Endothelial cell of umbilical vein (primary cell): Measurements from ENCODE around the gene TXNDC8. TPM values are rescaled to one million over a fixed set of nuclear protein-coding genes. Genes with fewer than 3 reads are reported as not detected.

Experiments
- BruUV-seq: library from RNA; stranded (reverse); fragments of 400-500 nt; replicated peaks from 2 replicates; lab custom pipeline; 2021; lab: Mats Ljungman, UMichigan
- CTCF ChIA-PET: fragments of 300-600, 350-600 bp; sonication (Branson Sonifier 250); formaldehyde crosslinking; loops from one replicate; lab custom pipeline; 2021; ENCODE audit warnings: antibody characterized with exemption, inconsistent platforms; lab: Charles Lee
- POLR2A ChIA-PET: fragments of 300-600, 350-600 bp; sonication (Branson Sonifier 250); formaldehyde crosslinking; loops from one replicate; lab custom pipeline; 2021; ENCODE audit warnings: antibody characterized with exemption, inconsistent platforms; lab: Charles Lee
- DNase-seq: peaks from one replicate; pipeline ENCODE4 v3.0.0-alpha.2; 2011; ENCODE audit warnings: low read depth, low spot score
- FAIRE-seq: peaks from 2 replicates; lab custom pipeline; 2011; peaks lifted over from hg19 to GRCh38; lab: Jason Lieb, UNC
- H2AFZ ChIP-seq: 2 replicates; pipeline ENCODE4 v1.6.0; 2012; ENCODE audit warnings: low read depth, low read length, control low read depth, inconsistent platforms
- H3K27ac ChIP-seq: 2 replicates; pipeline ENCODE4 v1.5.1; 2011; ENCODE audit warnings: low read depth, mild to moderate bottlenecking, control low read depth, low read length, moderate library complexity; ENCODE audit not compliant: insufficient read depth
- H3K27me3 ChIP-seq, 2 experiments: 2 replicates each; pipeline versions ENCODE4 v1.6.0 to v1.6.1; 2011; ENCODE audit warnings: low read length in 2 of 2, mixed read lengths in 1 of 2; ENCODE audit not compliant: control insufficient read depth in 2 of 2, insufficient read depth in 2 of 2
- H3K36me3 ChIP-seq, 2 experiments: 2 replicates in 1 of 2; 3 replicates in 1 of 2; pipeline ENCODE4 v1.5.1; 2011; ENCODE audit warnings: low read length in 2 of 2, mild to moderate bottlenecking in 1 of 2, moderate library complexity in 1 of 2; ENCODE audit not compliant: control insufficient read depth in 2 of 2, insufficient read depth in 2 of 2; ENCODE audit errors: extremely low read depth in 1 of 2
- H3K4me1 ChIP-seq: 3 replicates; pipeline ENCODE4 v1.5.1; 2011; ENCODE audit warnings: mild to moderate bottlenecking, low read length; ENCODE audit not compliant: control insufficient read depth, insufficient read depth; ENCODE audit errors: extremely low read depth
- H3K4me2 ChIP-seq: 2 replicates; pipeline ENCODE4 v1.6.1; 2011; ENCODE audit warnings: low read length, control low read depth, mixed read lengths; ENCODE audit not compliant: insufficient read depth
- H3K4me3 ChIP-seq, 3 experiments: fragments of 200-600 bp in 1 of 3; sonication (generic), shearing (Covaris generic) in 1 of 3; replicated peaks in 1 of 3; 2 replicates each; pipeline ENCODE4 v1.5.1; 2011 to 2016; ENCODE audit warnings: control low read depth in 3 of 3, low read length in 3 of 3, mild to moderate bottlenecking in 2 of 3, inconsistent platforms in 1 of 3, low read depth in 1 of 3, moderate library complexity in 1 of 3; ENCODE audit not compliant: insufficient read depth in 1 of 3
- H3K79me2 ChIP-seq: 2 replicates; pipeline ENCODE4 v1.6.0; 2012; ENCODE audit warnings: low read length, inconsistent platforms; ENCODE audit not compliant: control insufficient read depth, insufficient read depth
- H3K9ac ChIP-seq: replicated peaks from 2 replicates; pipeline ENCODE3; 2011; ENCODE audit warnings: low read length, control low read depth; ENCODE audit not compliant: insufficient read depth; ENCODE audit errors: extremely low read depth
- H3K9me1 ChIP-seq: replicated peaks from 3 replicates; pipeline ENCODE4 v1.6.0; 2011; ENCODE audit warnings: mild to moderate bottlenecking, low read length; ENCODE audit not compliant: control insufficient read depth, insufficient read depth; ENCODE audit errors: extremely low read depth
- H3K9me3 ChIP-seq: replicated peaks from 2 replicates; pipeline ENCODE4 v1.5.1; 2012; ENCODE audit warnings: low read length, inconsistent platforms; ENCODE audit not compliant: control insufficient read depth, insufficient read depth
- H4K20me1 ChIP-seq: replicated peaks from 2 replicates; pipeline ENCODE3; 2011; ENCODE audit warnings: mild to moderate bottlenecking, low read length; ENCODE audit not compliant: control insufficient read depth, insufficient read depth; ENCODE audit errors: extremely low read depth
- EZH2 ChIP-seq: IDR thresholded peaks from 2 replicates; pipeline ENCODE4 v1.6.1; 2012; ENCODE audit warnings: borderline replicate concordance, low read depth, mild to moderate bottlenecking, moderate library complexity, low read length, inconsistent platforms; ENCODE audit not compliant: severe bottlenecking
- FOS ChIP-seq: IDR thresholded peaks from 2 replicates; pipeline ENCODE4 v1.6.1; 2011; ENCODE audit warnings: mild to moderate bottlenecking, low read length, moderate library complexity, borderline replicate concordance; ENCODE audit not compliant: insufficient read depth
- GATA2 ChIP-seq: IDR thresholded peaks from 2 replicates; pipeline ENCODE4 v1.7.0; 2011; ENCODE audit warnings: low read depth, mild to moderate bottlenecking, moderate library complexity, mixed read lengths, low read length; ENCODE audit not compliant: insufficient read length, insufficient read depth
- JUN ChIP-seq: IDR thresholded peaks from 2 replicates; pipeline ENCODE4 v1.6.1; 2011; ENCODE audit warnings: borderline replicate concordance, low read depth; ENCODE audit not compliant: insufficient read length, insufficient read depth
- MAX ChIP-seq: IDR thresholded peaks from 2 replicates; pipeline ENCODE4 v1.6.1; 2011; ENCODE audit not compliant: insufficient read depth, insufficient read length
- MYC ChIP-seq: IDR thresholded peaks from one replicate; pipeline ENCODE4 v1.6.1; 2011; ENCODE audit warnings: mild to moderate bottlenecking, low read depth, low read length
- POLR2A ChIP-seq: IDR thresholded peaks from 2 replicates; pipeline ENCODE4 v1.6.1; 2012; ENCODE audit warnings: low read depth, mild to moderate bottlenecking, control low read depth, low read length
- POLR2AphosphoS5 ChIP-seq: IDR thresholded peaks from 2 replicates; pipeline ENCODE4 v1.6.1; 2012; ENCODE audit warnings: low read depth, mild to moderate bottlenecking, control low read depth, low read length, moderate library complexity; ENCODE audit not compliant: insufficient read depth
- dilution Hi-C: fragments of 300-500 bp; cut with MboI; formaldehyde crosslinking; loops from one replicate; pipeline ENCODE4 v1.15.0; 2019; ENCODE audit warnings: low sequenced_read_pairs; ENCODE audit not compliant: extremely low pct_ligation_motif_present
- intact Hi-C: fragments of 100-400 bp; cut with micrococcal nuclease; formaldehyde crosslinking; loops from one replicate; pipeline ENCODE4 v1.10.0; 2022
- polyA plus RNA-seq, 4 experiments: library from polyadenylated mRNA; depleted of rRNA in 3 of 4; stranded (reverse) in 3 of 4; unstranded in 1 of 4; fragments of >200 nt; gene quantifications; 2 replicates each; pipeline versions ENCODE4 v1.2.1 to v1.2.3, GENCODE V29; 2011 to 2012; ENCODE audit warnings: missing spikeins in 1 of 4
- total RNA-seq: library from RNA; stranded (reverse); gene quantifications from 2 replicates; pipeline ENCODE4 v1.2.3, GENCODE V29; 2021
- TF ChIP-seq, protein P1 (sequence below), 2 donors: IDR thresholded peaks; 1 replicate in 1 of 2; 2 replicates in 1 of 2; pipeline ENCODE4 v1.5.1; 2011; ENCODE audit warnings: low read length in 2 of 2, mild to moderate bottlenecking in 2 of 2, moderate library complexity in 2 of 2, control low read depth in 1 of 2, inconsistent platforms in 1 of 2, low read depth in 1 of 2; ENCODE audit not compliant: insufficient read depth in 1 of 2; ENCODE audit errors: extremely low read depth in 1 of 2

TXNDC8 gene
- total and polyA plus RNA-seq, 2 donors (not counting 3 experiments of a cell fraction or from before 2014, with no cell fraction given): not detected

DNA sequence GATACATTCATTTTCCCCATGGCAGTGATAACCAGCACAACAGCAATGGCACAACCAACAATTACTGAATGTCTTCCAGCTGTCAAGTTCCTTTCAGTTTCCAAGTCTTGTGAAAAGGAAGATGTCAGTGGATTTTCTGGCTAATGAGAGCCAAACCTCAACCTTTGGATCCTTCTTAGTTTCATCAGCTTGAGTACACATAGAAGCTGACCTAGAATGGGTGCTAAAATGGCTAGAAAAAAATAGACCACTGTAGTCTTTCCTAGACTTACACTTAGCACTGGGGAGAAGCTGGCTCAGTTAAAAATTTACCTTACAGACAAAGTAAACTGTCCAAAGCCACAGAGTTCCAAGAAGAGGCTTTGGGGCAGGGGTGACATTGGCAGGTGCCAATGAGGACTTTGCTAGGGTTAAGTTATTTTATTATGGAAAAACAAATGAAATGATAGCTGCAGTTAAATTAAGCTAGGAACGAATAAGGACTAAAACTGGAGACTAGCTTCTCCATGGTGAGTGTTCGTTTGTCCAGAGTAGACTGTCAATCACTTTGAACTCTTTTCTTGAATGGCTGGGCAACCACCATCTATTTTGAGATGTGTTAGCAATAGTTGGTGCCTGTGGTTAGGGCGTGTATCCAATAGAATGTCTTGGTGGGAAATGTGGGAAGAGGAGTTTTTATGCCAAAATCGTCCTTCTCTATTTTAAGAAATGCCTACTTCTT lies 55.5 kb downstream of the TXNDC8 start:
- Histone ChIP-seq H3K4me2 (no peak overlapping the region), H4K20me1 (no peaks in the 10 kb centered on the region), H2AFZ (no peak overlapping the region), H3K4me1 (no peaks in the 10 kb centered on the region), H3K79me2 (no peaks in the 10 kb centered on the region), H3K9me3 (no peaks in the 10 kb centered on the region), H3K4me3 (no peak overlapping the region), H3K9ac (no peak overlapping the region), H3K27me3 (peaks cover 7% of the 10 kb centered on the region in 2 experiments), H3K9me1 (no peaks in the 10 kb centered on the region), H3K36me3 (no peaks in the 10 kb centered on the region), H3K27ac (no peak overlapping the region)
- TF ChIP-seq, protein P1, sequence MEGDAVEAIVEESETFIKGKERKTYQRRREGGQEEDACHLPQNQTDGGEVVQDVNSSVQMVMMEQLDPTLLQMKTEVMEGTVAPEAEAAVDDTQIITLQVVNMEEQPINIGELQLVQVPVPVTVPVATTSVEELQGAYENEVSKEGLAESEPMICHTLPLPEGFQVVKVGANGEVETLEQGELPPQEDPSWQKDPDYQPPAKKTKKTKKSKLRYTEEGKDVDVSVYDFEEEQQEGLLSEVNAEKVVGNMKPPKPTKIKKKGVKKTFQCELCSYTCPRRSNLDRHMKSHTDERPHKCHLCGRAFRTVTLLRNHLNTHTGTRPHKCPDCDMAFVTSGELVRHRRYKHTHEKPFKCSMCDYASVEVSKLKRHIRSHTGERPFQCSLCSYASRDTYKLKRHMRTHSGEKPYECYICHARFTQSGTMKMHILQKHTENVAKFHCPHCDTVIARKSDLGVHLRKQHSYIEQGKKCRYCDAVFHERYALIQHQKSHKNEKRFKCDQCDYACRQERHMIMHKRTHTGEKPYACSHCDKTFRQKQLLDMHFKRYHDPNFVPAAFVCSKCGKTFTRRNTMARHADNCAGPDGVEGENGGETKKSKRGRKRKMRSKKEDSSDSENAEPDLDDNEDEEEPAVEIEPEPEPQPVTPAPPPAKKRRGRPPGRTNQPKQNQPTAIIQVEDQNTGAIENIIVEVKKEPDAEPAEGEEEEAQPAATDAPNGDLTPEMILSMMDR (IDR thresholded peaks at IDR 0.05; ENCODE audit: extremely low read depth in 1 of 2, insufficient read depth in 1 of 2, low read depth in 1 of 2, low read length in 2 of 2): no peak
- TF ChIP-seq JUN: no peak
- DNase-seq: no peak
- ChIA-PET POLR2A (no interaction called here), CTCF (interaction anchor here (0.5 to 0.9 kb wide), 2 partner anchors 33 to 423 kb away, joined by 3 read pairs; no protein-coding TSS in a partner anchor)
- BruUV-seq: no TSS peak
- intact Hi-C loops (no loop called here), dilution Hi-C loops (no loop called here)
- FAIRE-seq: no peak

DNA sequence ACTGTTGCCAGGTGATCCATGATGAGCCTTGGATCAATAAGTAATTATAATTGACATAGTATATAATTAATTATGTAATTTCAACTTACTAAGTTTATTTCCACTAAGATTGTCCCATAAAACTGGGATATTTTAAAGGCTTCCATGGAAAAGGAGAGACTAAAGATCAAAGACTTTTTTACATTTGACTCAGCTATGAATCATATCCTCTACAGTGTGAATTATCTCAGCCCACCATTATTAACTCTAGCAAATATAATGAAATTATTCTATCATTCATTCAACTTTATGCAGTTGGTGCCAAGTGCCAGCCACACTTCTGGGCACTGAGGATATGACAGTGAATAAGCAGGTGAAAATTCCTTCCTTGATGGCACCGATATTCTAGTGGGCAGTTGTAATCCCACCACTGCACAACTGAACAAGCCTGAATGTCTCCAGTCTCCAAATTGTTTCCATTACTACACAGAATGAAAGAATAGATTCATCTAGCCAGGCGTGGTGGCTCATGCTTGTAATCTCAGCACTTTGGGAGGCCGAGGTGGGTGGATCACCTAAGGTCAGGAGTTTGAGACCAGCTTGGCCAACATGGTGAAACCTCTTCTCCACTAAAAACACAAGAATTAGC lies 59.5 kb downstream of the TXNDC8 start:
- H3K27ac ChIP-seq: no peak overlapping the region
- intact Hi-C loops: no loop called here

More for the DNA sequence above, 59.5 kb downstream of the TXNDC8 start:
- FAIRE-seq (peak; percentile 55), DNase-seq (peak; percentile 44)
- Histone ChIP-seq H3K9ac (no peak overlapping the region), H2AFZ (no peak overlapping the region), H3K36me3 (no peaks in the 10 kb centered on the region), H4K20me1 (no peaks in the 10 kb centered on the region), H3K27me3 (peaks cover 11 to 13% of the 10 kb centered on the region in 2 experiments), H3K79me2 (no peaks in the 10 kb centered on the region), H3K9me3 (no peaks in the 10 kb centered on the region), H3K4me3 (no peak overlapping the region), H3K9me1 (no peaks in the 10 kb centered on the region), H3K4me1 (no peaks in the 10 kb centered on the region), H3K4me2 (no peak overlapping the region)
- TF ChIP-seq POLR2A (no peak), JUN (peak; percentile 58), GATA2 (peak; percentile 12), MYC (no peak), POLR2AphosphoS5 (no peak), EZH2 (no peak), MAX (no peak), FOS (peak; percentile 73)
- TF ChIP-seq, protein P1 (IDR thresholded peaks at IDR 0.05; ENCODE audit: extremely low read depth in 1 of 2, insufficient read depth in 1 of 2, low read depth in 1 of 2, low read length in 2 of 2): no peak
- BruUV-seq: no TSS peak
- dilution Hi-C loops: no loop called here
- CTCF ChIA-PET: interaction anchor here (1.0 to 1.4 kb wide), 2 partner anchors 20 to 23 kb away, joined by 3 to 5 read pairs; no protein-coding TSS in a partner anchor
- POLR2A ChIA-PET: interaction anchor here (0.6 kb wide), 1 partner anchor 22 kb away, joined by 3 read pairs; the partner anchor contains the start of gene TXN
